GM12878 (cell line): Measurements from ENCODE around the gene ABCG1. TPM values are rescaled to one million over a fixed set of nuclear protein-coding genes. Genes with fewer than 3 reads are reported as not detected.

Experiments used
- ATAC-seq: fragments of 200-7000 bp; cut with Tn5 transposase; 3 replicates; pipeline ENCODE4 v1.9.1; 2020; ENCODE audit warnings: mild to moderate bottlenecking, moderate library complexity
- BruUV-seq: library from RNA; stranded (reverse); fragments of 400-500 nt; replicated peaks from 2 replicates; lab custom pipeline; 2021; lab: Mats Ljungman, UMichigan
- CTCF ChIA-PET: fragments of 300-600 bp; sonication (Branson Sonifier 250); formaldehyde crosslinking; extraction: SDS; loops from one replicate; lab custom pipeline; 2021; ENCODE audit warnings: inconsistent platforms; lab: Yijun Ruan, JAX
- POLR2A ChIA-PET: fragments of 350-600 bp; formaldehyde crosslinking; extraction: SDS; loops from one replicate; lab custom pipeline; 2021; ENCODE audit warnings: inconsistent platforms; lab: Charles Lee
- RAD21 ChIA-PET: fragments of 300-600 bp; sonication (Branson Sonifier 250); formaldehyde crosslinking; loops from one replicate; lab custom pipeline; 2023; ENCODE audit warnings: antibody characterized with exemption; ENCODE audit not compliant: unreplicated experiment; lab: Charles Lee
- SMC1A ChIA-PET: fragments of 300-600 bp; sonication (Branson Sonifier 250); formaldehyde crosslinking; loops from one replicate; lab custom pipeline; 2023; ENCODE audit not compliant: unreplicated experiment, uncharacterized antibody; lab: Charles Lee
- DNase-seq: peaks from one replicate; pipeline ENCODE4 v3.0.0-alpha.2; 2011; ENCODE audit warnings: low read depth, low spot score
- FAIRE-seq: peaks from 3 replicates; lab custom pipeline; 2011; peaks lifted over from hg19 to GRCh38; lab: Jason Lieb, UNC
- H2AFZ ChIP-seq: 2 replicates; pipeline ENCODE4 v1.6.0; 2011; ENCODE audit warnings: low read depth, low read length, control low read depth; ENCODE audit not compliant: control insufficient read depth
- H3K27ac ChIP-seq: 2 replicates; pipeline ENCODE4 v1.5.1; 2011; ENCODE audit warnings: control low read depth; ENCODE audit not compliant: control insufficient read depth, insufficient read depth
- H3K27me3 ChIP-seq, 2 experiments: replicated peaks in 1 of 2; 2 replicates each; pipeline versions ENCODE4 v1.6.0 to v1.6.1; 2011; ENCODE audit warnings: low read length in 1 of 2; ENCODE audit not compliant: control insufficient read depth in 2 of 2, insufficient read depth in 2 of 2
- H3K36me3 ChIP-seq, 2 experiments: 2 replicates each; pipeline ENCODE4 v1.5.1; 2011; ENCODE audit warnings: low read length in 1 of 2; ENCODE audit not compliant: control insufficient read depth in 2 of 2, insufficient read depth in 2 of 2
- H3K4me1 ChIP-seq: 2 replicates; pipeline ENCODE4 v1.6.1; 2011; ENCODE audit warnings: mild to moderate bottlenecking, low read length, moderate library complexity, mixed read lengths; ENCODE audit not compliant: control insufficient read depth, insufficient read depth
- H3K4me2 ChIP-seq: 2 replicates; pipeline ENCODE4 v1.6.0; 2011; ENCODE audit warnings: control low read depth; ENCODE audit not compliant: control insufficient read depth, insufficient read depth
- H3K4me3 ChIP-seq: fragments of 200-600 bp; sonication (generic); 2 replicates; pipeline ENCODE4 v1.5.1; 2016
- H3K79me2 ChIP-seq: 2 replicates; pipeline ENCODE4 v1.6.0; 2011; ENCODE audit warnings: low read length; ENCODE audit not compliant: control insufficient read depth, insufficient read depth
- H3K9ac ChIP-seq: 2 replicates; pipeline ENCODE4 v1.8.0; 2011; ENCODE audit warnings: low read length, control low read depth, mixed read lengths; ENCODE audit not compliant: control insufficient read depth, insufficient read depth
- H3K9me3 ChIP-seq: replicated peaks from 3 replicates; pipeline ENCODE4 v1.5.1; 2011; ENCODE audit warnings: mild to moderate bottlenecking, low read length; ENCODE audit not compliant: control insufficient read depth, insufficient read depth
- H4K20me1 ChIP-seq: 2 replicates; pipeline ENCODE4 v1.6.0; 2011; ENCODE audit not compliant: control insufficient read depth, insufficient read depth
- BCL3 ChIP-seq: IDR thresholded peaks from 2 replicates; pipeline ENCODE4 v1.6.1; 2011; ENCODE audit warnings: borderline replicate concordance, low read depth, mild to moderate bottlenecking, moderate library complexity, low read length; ENCODE audit not compliant: insufficient read depth, poor library complexity, severe bottlenecking
- BHLHE40 ChIP-seq, 2 experiments: fragments of 450-650 bp in 1 of 2; IDR thresholded peaks; 2 replicates each; pipeline ENCODE4 v1.6.1; 2011 to 2017; ENCODE audit warnings: low read depth in 2 of 2, borderline replicate concordance in 1 of 2, improper control_type of control experiment in 1 of 2, low read length in 1 of 2, mild to moderate bottlenecking in 1 of 2
- CBFB ChIP-seq: IDR thresholded peaks from 2 replicates; pipeline ENCODE4 v1.6.1; 2016; ENCODE audit warnings: antibody characterized with exemption, low read depth
- E2F8 ChIP-seq: fragments of 450-650 bp; IDR thresholded peaks from 2 replicates; pipeline ENCODE4 v1.6.1; 2018; ENCODE audit warnings: mild to moderate bottlenecking, low read depth, moderate library complexity; ENCODE audit not compliant: partially characterized antibody
- FOXK2 ChIP-seq: fragments of 450-650 bp; IDR thresholded peaks from 2 replicates; pipeline ENCODE4 v1.6.1; 2017; ENCODE audit warnings: mild to moderate bottlenecking, moderate library complexity
- FOXM1 ChIP-seq: IDR thresholded peaks from 2 replicates; pipeline ENCODE4 v1.6.1; 2012; ENCODE audit warnings: low read depth, mild to moderate bottlenecking, inconsistent platforms, low read length, moderate library complexity
- IKZF2 ChIP-seq, 2 experiments: fragments of 450-650 bp; IDR thresholded peaks; 2 replicates each; pipeline ENCODE4 v1.6.1; 2017; ENCODE audit warnings: mild to moderate bottlenecking in 2 of 2, moderate library complexity in 2 of 2
- IRF5 ChIP-seq: fragments of 450-650 bp; IDR thresholded peaks from 2 replicates; pipeline ENCODE4 v1.6.1; 2017; ENCODE audit warnings: borderline replicate concordance
- MAX ChIP-seq: IDR thresholded peaks from 2 replicates; pipeline ENCODE4 v1.6.1; 2012; ENCODE audit warnings: low read depth, low read length, improper control_type of control experiment
- POLR2A ChIP-seq: IDR thresholded peaks from 2 replicates; pipeline ENCODE4 v1.6.1; 2011; ENCODE audit warnings: low read depth, mild to moderate bottlenecking, low read length
- POLR2AphosphoS5 ChIP-seq: IDR thresholded peaks from 2 replicates; pipeline ENCODE4 v1.6.1; 2011; ENCODE audit warnings: mild to moderate bottlenecking, low read length, inconsistent platforms
- RELA ChIP-seq: fragments of 450-650 bp; IDR thresholded peaks from 2 replicates; pipeline ENCODE4 v1.8.0; 2014; ENCODE audit warnings: borderline replicate concordance; ENCODE audit not compliant: partially characterized antibody
- SMARCA5 ChIP-seq: fragments of 450-650 bp; IDR thresholded peaks from 2 replicates; pipeline ENCODE4 v1.6.1; 2017; ENCODE audit warnings: mild to moderate bottlenecking
- ZSCAN29 ChIP-seq: fragments of 450-650 bp; IDR thresholded peaks from 2 replicates; pipeline ENCODE4 v1.6.1; 2017; ENCODE audit warnings: mild to moderate bottlenecking, moderate library complexity
- WGBS: methylation state at CpG from one replicate; pipeline ENCODE4 v1.1.6; 2016; ENCODE audit warnings: low lambda C conversion rate; ENCODE audit not compliant: insufficient replicate concordance, insufficient coverage; ENCODE audit errors: missing lambda C conversion rate; 5-methylcytosine and 5-hydroxymethylcytosine counted together
- in situ Hi-C: fragments of 300-500 bp; cut with MboI; formaldehyde crosslinking; loops from 9 replicates; pipeline ENCODE4 v1.14.3; 2018; ENCODE audit warnings: mixed read lengths
- intact Hi-C: fragments of 100-400 bp; cut with micrococcal nuclease; formaldehyde crosslinking; loops from one replicate; pipeline ENCODE4 v1.14.2; 2022; ENCODE audit not compliant: unreplicated experiment
- polyA plus RNA-seq, 11 experiments: library from polyadenylated mRNA; depleted of rRNA in 4 of 11; unstranded in 6 of 11; stranded (reverse) in 5 of 11; fragments of >200 nt; fragmentation: Nextera tagmentation in 4 of 11; fragmentation: Illumina TruSeq in 1 of 11; extraction: Ambion mirVana in 4 of 11; extraction: Trizol in 1 of 11; gene quantifications; 1 replicate in 1 of 11; 2 replicates in 10 of 11; pipeline versions ENCODE4 v1.2.1 to v1.2.3, GENCODE V29; 2011 to 2016; ENCODE audit warnings: inconsistent platforms in 2 of 11, missing spikeins in 2 of 11, low read depth in 1 of 11
- total RNA-seq, 4 experiments: library from RNA; depleted of rRNA in 3 of 4; stranded (reverse); fragments of >200 nt in 3 of 4; fragmentation: Illumina TruSeq in 1 of 4; extraction: Trizol in 1 of 4; gene quantifications; 2 replicates each; pipeline versions ENCODE4 v1.2.1 to v1.2.3, GENCODE V29; 2013 to 2021

Gene ABCG1
- total and polyA plus RNA-seq, 10 of the 15 experiments (the other 5 are each of a cell fraction or from before 2014, with no cell fraction given) = 0.59 to 19.3 (median 5.7) TPM

- no peak for TF ChIP-seq FOXK2
- no peak for TF ChIP-seq SMARCA5
- TF ChIP-seq POLR2A = no peak
- TF ChIP-seq IRF5 = no peak
- no peak for TF ChIP-seq FOXM1
- TF ChIP-seq CBFB = no peak
- no peak for TF ChIP-seq ZSCAN29
- peak in 1 of 2 experiments; percentile 53; a peak in 1 of 4 replicates for TF ChIP-seq BHLHE40 (IDR thresholded peaks at IDR 0.05; ENCODE audit: borderline replicate concordance in 1 of 2, low read depth in 2 of 2, low read length in 1 of 2)
- no peak for TF ChIP-seq POLR2AphosphoS5
- TF ChIP-seq IKZF2 (IDR thresholded peaks at IDR 0.05) = peak; percentile 82
These were observed 9.2 kb downstream of the ABCG1 start (continued) for GRCh38 chr21:42227909-42228708.

GRCh38 chr21:42228709-42229220, 9.8 kb downstream of the ABCG1 start:
- no peak overlapping the region for H3K4me3 ChIP-seq
- no peaks in the 10 kb centered on the region for H3K79me2 ChIP-seq
- POLR2A ChIA-PET = interaction anchor here (1.1 to 3.5 kb wide), 6 partner anchors 9 to 41 kb away, joined by 3 to 28 read pairs (median 6); partner anchors contain the start of gene ABCG1
- in situ Hi-C loops = no loop called here
- SMC1A ChIA-PET = interaction anchor here (0.9 to 7.5 kb wide), 9 partner anchors 9 to 57 kb away, joined by 3 to 34 read pairs (median 5); partner anchors contain the start of gene ABCG1
- no peak overlapping the region; the same call in 1 of the 2 replicates for H2AFZ ChIP-seq
- no peaks in the 10 kb centered on the region for H3K27me3 ChIP-seq
- FAIRE-seq (no peak), ATAC-seq (no peak), DNase-seq (no peak)
- peak overlapping the region; percentile 22 for H3K27ac ChIP-seq
- H3K4me2 ChIP-seq = peak overlapping the region; percentile 64
- BruUV-seq = no TSS peak
- H3K36me3 ChIP-seq = no peaks in the 10 kb centered on the region
- WGBS = 80% methylated on average over 11 of the region's 11 CpGs
- peaks cover 38% of the 10 kb centered on the region for H3K4me1 ChIP-seq
- intact Hi-C loops = loop anchor here (10.0 kb wide), 1 partner anchor 864 kb away; the partner anchor contains the start of gene MX2
- RAD21 ChIA-PET = interaction anchor here (0.7 to 6.6 kb wide), 10 partner anchors 9 to 194 kb away, joined by 3 to 48 read pairs (median 4); partner anchors contain the start of gene ABCG1
- CTCF ChIA-PET = interaction anchor here (1.2 to 3.7 kb wide), 6 partner anchors 10 to 83 kb away, joined by 3 to 33 read pairs (median 10); no protein-coding TSS in a partner anchor
- no peaks in the 10 kb centered on the region for H4K20me1 ChIP-seq
- H3K9me3 ChIP-seq = no peaks in the 10 kb centered on the region
- no peak overlapping the region for H3K9ac ChIP-seq
- TF ChIP-seq MAX (no peak), E2F8 (no peak), BCL3 (no peak), RELA (no peak)
